Erythroblast (primary cell): ENCODE measurements around the gene SCARB1.

ENCODE experiments used
- DNase-seq, 2 experiments: peaks; one replicate each; lab custom pipeline; 2025; lab: John Stamatoyannopoulos, UW
- GATA1 ChIP-seq: IDR thresholded peaks from 2 replicates; pipeline ENCODE4 v1.6.1; 2011; ENCODE audit warnings: low read depth, mild to moderate bottlenecking, control low read depth, low read length, moderate library complexity
- POLR2A ChIP-seq: IDR thresholded peaks from 2 replicates; pipeline ENCODE4 v1.6.1; 2011; ENCODE audit warnings: mild to moderate bottlenecking, low read length

Gene SCARB1

DNA sequence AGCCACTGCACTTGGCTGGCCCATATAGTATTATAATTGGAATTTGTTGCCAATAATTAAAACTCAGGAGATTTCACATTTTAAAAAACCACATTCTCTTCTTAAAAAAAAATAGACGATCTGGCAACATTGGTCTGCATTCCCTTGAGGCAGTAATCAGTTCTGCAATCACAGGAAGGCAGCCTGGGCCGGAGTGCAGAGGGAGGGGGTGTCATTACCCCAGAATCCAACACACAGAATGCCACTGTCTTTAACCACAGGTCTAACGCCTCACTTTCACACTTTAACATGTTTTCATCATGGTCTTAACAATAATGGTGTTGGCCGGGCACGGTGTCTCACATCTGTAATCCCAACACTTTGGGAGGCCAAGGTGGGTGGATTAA is 100.1 kb downstream of the SCARB1 start:
- no peak for TF ChIP-seq GATA1
- no peak for TF ChIP-seq POLR2A
- DNase-seq: no peak

DNA sequence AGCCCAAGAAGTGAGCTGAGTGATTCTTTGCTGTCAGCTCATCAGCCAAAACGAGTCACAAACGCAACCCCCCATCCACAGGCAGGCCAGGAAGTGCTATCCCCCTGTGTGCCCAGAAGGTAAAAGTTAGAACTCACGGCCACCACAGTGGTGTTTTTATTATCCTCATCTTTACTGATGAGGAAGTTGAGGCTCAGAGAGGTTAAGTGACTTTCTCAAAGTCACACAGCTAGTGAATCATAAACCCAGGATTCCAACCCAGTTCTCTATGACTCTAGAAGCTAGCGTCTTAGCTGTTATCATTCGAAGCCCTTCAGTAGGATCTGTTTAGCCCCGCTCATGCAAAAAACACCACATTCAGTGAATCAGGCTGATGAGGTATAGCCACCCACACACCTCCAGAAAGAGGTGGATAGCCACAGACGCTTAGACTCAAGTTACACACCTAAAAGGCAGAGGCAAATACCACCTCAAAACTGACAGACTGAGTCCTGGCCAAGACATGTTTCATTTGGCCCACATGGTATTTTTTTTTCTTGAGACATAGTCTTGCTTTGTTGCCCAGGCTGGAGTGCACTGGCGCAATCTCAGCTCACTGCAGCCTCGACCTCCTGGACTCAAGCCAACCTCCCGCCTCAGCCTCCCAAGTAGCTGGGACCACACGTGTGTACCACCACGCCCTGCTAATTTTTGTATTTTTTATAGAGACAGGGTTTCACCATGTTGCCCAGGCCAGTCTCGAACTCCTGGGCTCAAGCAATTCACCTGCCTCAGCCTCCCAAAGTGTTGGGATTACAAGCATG is 100.7 kb downstream of the SCARB1 start:
- no peak for DNase-seq
- TF ChIP-seq GATA1: no peak
- no peak for TF ChIP-seq POLR2A

DNA sequence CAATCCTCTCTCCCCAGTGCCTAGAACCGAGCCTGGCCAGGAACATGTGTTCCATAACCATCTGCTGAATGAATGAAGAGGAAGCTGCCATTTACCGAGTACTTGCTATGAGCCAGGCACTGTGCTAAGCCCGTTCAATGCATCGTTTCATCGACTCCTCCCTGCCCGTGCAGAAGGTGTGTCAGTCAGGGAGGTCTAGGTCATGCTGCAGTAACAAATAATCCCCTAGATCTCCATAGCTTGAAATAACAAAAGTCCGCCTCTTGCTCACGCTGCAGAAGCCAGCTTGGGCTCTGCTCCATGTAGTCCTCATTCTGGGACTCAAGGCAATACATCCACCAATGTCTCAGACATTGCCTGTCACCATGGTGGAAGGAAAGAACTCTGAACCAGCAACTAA is 101.3 kb downstream of the SCARB1 start:
- TF ChIP-seq GATA1 (no peak), POLR2A (no peak)
- DNase-seq: no peak

DNA sequence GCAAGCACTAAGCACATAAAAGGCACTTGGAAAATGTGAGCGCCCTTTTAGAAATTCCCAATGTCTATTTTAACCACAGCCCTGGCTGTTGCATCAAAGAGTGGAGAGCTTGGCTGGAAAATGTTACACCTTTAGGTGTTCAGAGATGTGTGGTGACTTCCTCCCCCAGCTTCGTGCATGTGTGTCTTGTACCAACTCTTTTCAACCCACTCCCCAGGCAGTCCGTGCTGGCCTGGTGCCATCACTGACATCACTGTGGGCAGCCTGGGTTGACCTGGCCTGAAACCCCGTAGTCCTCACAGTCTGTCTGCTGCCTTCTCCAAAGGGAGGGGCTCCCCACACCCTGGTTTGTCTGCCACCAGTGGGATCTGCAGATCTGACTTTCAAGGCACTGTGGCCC is 101.8 kb downstream of the SCARB1 start:
- no peak for DNase-seq

DNA sequence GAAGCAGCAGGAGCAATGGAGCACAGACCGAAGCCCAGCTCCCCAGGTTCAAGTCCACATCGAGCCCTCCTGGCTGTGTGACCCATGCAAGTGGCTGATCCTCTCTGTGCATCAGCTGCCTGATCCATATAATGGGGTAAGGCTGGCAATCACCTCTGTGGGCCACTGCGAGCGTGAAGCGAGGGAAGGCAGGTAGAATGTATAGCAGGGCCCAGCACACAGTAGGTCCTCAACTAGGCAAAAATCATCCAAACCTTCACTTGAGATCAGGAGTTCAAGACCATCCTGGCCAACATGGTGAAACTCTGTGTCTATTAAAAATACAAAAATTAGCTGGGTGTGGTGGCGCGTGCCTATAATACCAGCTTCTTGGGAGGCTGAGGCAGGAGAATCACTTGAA is 102.6 kb downstream of the SCARB1 start:
- no peak for DNase-seq
- TF ChIP-seq GATA1 (no peak), POLR2A (no peak)

More for the DNA sequence above, 101.8 kb downstream of the SCARB1 start:
- TF ChIP-seq GATA1 (no peak), POLR2A (no peak)

DNA sequence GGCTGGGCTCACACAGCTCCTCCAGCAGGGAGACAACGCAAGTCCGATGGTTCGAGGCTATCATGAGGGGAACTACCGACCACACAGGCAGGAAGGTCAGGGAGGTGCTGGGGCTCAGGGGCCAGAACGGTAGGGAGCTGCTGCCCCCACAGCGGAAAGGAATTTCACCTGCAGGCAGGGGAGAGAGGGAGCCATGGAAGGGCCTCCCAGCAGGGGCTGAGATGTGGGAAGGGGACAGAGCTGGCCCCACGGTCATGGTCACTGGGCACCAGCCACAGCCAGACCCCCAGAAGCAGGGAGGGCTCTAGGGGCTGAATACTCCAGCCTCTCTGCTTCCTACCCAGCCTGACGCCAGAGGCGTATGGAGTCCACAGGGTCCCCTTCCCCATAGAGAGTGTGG is 103.1 kb downstream of the SCARB1 start:
- TF ChIP-seq GATA1 (no peak), POLR2A (no peak)
- DNase-seq: no peak

DNA sequence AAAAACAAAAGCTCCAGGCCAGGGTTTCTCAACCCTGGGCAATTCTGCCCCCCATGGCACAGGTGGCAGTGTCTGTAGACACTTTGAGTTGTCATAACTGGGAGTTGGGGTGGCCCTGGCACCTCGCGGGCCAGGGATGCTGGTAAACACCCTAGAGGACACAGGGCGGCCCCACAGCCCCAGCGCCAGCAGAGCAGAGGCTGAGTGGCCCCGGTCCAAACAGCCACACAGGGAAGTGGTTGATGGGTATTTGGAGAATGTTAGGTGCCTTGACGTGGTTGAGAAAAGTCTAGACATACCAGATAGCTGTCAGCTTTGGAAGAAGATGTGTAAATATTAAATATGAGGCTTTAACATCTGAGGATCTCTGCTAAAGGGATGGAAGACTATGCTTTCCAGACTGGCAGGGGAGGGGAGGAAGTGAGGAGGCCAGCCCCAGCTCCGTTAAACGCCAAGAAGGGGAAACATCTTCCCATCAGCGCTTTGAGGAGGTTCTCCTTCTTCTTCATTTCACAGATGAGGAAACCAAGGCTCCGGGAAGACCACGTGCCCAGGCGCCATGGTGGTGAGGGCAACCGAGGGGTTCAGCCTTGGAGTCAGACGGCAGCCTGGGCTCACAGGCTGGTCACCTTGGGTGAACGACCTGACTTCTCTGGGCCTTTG is 103.7 kb downstream of the SCARB1 start:
- no peak for DNase-seq
- TF ChIP-seq POLR2A (no peak), GATA1 (no peak)

DNA sequence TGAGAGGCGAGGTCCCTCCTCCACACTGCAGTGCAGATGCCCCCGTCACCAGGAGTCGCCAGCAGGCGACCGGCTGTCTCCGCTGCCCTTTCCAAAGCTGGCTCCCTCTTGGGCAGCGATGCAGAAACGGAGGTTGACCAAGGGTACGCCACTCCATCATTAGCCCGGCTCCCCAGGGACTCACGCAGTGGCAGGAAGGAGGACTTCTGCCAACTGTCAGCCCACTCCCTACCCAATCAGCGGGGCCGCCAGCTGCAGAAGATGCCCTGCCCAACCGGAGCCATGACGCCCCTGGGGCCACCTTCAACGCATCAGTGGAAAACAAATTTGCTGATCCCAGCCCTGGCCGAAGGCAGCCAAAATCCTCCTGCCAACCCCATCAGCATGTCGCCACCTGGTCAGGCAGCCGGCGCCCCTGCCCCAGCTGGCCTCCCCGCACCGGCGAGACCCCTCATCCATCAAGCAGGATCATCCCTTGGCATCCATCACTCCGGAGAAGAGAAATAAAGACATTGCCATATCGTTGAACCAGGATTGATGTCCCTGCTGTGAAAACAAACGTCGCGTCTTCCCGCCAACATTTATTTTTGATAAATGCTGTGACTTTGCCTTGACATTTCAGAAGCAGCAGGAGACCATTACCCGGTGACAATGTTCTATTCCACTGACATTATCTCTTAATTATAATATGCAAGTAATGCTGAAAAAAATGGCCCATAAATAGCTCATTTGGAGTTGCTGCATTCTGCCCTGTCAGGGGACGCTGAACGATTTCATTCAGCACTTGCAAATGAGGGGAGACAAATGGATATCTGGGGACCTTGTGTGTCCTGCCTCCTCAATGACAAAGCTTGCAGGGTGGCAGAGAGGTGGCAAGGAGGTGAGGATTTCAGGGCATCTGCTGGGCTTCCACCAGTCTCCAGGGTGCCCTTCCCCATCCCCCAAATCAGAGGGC is 105.1 kb downstream of the SCARB1 start:
- DNase-seq: no peak
- no peak for TF ChIP-seq GATA1
- no peak for TF ChIP-seq POLR2A

DNA sequence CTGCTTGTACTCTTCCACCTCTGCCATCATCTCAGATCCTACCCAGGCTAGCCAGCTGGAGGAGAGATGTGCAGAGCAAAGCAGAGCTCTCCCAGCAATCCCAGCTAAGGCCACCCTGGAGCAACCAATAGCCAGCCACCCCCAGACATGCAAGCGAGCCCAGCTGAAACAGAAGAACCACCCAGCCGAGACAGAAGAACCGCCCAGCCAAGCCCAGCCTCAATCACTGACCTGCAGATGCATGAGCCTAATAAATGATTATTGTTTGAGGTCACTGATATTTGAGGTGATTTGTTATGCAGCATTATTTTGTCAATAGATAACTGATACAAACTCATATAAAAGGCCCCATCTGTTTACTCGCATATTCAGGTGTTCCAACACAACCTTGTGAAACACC is 106.3 kb downstream of the SCARB1 start:
- no peak for DNase-seq
- TF ChIP-seq POLR2A (no peak), GATA1 (no peak)

DNA sequence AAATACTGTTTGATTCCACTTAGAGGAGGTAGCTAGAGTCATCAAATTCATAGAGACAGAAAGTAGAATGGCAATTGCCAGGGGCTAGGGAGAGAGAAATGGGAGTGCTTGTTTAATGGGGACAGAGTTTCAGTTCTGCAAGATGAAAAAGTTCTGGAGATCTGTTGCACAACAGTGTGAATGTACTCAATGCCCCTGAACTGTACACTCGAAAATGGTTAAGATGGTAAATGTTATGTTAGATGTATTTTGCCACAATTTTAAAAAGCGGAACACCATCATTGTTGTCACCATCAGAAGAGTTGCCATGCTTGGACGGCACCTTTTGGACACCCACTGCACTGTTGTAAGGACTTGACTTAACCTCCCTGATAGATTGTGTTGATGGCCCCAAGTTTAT is 106.9 kb downstream of the SCARB1 start:
- TF ChIP-seq POLR2A: no peak
- no peak for TF ChIP-seq GATA1
- no peak for DNase-seq

DNA sequence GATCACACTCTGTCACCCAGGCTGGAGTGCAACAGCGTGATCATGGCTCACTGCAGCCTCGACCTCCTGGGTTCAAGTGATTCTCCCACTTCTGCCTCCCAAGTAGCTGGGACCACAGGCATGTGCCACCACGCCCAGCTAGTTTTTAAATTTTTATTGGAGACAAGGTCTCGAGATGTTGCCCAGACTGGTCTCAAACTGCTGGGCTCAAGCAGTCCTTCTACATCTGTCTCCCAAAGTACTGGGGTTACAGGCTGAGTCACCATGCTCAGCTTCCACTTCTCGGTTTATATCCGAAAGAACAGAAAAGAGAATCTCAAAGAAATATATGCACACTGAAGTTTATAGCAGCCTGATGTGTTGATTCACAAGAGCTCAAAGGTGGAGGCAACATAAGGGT is 107.5 kb downstream of the SCARB1 start:
- no peak for DNase-seq
- no peak for TF ChIP-seq GATA1
- TF ChIP-seq POLR2A: no peak

DNA sequence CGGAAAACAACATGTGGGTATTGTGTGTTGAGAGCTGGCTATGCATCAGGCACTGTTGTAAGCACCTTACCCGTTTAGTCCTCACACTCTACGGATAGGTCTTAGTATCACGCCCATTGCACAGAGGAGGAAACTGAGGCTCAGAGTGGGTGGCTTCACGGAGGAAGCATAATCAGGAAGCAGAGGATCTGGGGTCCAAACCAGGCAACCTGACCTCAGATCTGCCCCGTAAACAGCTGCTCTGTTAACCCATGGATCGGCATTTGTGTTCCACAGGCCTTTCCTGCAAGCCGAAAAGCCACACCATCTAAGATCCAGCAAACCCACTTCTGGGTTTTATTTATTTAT is 107.9 kb downstream of the SCARB1 start:
- TF ChIP-seq GATA1 (no peak), POLR2A (no peak)
- DNase-seq: no peak

DNA sequence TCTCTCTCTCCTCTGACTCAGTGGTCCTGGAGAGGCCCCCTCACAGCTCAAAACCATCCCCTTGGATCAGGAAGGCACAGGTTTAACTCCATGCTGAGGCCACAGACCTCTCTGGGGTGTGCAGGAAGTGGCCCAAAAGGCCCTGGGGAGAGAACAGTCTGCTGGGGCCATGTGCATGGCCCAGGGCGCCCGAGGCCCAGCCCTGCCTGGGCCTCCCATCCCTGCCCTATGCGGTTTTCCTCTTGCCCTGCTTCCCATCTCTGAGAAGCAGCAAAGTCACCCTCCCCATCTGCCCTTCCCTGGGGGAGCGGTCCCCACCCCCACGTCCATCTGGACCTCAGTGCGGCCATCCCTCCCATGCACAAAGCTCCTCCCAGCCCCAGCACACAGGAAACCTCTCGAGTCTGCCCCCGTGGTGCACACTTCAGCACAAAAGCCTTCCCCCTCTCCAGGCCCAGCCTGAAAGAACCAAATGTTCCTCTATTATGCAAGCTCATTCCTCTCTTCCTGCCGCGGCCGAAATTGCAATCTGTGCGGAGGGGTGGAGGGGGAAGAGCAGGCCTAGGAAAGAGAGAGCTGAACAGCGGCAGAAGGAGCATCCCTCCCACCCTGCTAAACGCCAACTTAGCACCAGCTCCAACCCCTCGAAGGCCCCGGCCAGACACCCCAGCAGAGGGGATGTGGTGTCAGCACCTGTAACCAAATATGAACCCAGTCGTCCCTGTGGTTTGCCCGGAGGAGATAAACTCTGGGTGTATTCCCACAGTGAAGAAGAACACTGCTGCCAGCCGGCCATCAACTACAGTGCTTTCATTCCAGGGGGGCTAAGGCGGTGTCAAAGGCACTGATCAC is 108.5 kb downstream of the SCARB1 start:
- no peak for DNase-seq
- no peak for TF ChIP-seq GATA1
- TF ChIP-seq POLR2A: no peak

DNA sequence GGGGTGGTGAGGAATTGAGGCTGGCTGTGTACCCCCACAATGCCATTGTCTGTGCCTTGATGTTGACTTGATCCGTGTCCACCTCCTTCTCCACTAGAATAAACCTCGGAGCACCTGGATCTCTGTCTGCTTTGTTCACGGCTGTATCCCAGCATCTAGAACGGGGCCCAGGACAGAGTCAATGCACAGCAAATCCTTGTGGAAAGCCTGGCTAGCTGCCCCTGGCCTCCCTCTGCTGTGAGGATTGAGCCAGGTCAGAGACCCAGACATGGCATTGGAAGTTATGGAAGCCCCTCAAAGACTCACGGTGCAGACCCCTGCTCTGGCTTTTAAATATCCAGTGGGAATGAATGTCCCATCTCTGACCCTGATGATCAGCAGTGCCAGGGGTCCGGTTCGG is 109.2 kb downstream of the SCARB1 start:
- no peak for DNase-seq
- TF ChIP-seq GATA1 (no peak), POLR2A (no peak)
